Stimulated activated CD4-positive, alpha-beta T cell treated with anti-CD3 and anti-CD28 coated beads, Interleukin-1b, Interleukin-23, amount 100 ng/mL, for 24 hours (primary cell): ENCODE results near the gene ALDOA.
"Not testable (repeated sequence)": the region's sequence is repeated elsewhere in the genome, so short reads cannot be mapped to it uniquely, and the experiment has no call there.

Experiments
- DNase-seq, 4 experiments: peaks; one replicate each; pipeline ENCODE4 v3.0.0-alpha.2; 2020; ENCODE audit warnings: low read depth in 4 of 4, low spot score in 1 of 4

ALDOA gene

DNA sequence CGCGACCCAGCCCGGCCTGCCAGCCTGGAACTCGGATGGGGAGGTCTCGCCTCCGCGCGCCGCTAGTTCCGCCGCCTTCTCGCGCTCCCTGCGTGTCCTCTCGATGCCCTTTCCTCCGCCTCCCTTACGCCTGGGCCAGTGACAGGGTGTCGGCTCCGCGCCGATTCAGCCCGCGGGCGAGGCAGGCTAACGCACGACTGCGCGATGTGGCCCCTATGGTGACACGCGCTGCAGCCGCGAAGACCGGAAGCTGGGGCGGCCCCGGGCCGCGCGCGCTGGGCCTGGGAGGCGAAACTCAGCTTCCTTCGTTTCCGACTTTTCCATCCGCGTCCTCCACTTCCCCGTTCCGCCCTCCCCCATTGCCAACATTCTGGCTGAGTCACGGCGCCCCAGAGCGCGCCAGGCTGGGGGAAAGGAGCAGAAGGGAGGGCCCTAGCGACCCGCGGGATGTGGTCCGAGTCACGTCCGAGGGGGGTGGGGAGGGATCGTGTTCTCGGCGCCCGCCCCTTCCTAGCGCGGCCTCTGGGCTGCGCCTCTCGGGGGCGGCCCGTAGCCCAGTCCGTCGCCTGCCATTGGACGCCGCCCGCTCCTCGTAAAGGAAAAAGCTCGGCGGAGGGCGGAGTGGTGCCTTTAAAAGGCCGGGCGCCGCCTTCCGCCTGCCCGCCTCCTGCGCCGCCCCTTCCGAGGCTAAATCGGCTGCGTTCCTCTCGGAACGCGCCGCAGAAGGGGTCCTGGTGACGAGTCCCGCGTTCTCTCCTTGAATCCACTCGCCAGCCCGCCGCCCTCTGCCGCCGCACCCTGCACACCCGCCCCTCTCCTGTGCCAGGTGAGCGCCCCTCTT, at the start of gene ALDOA:
Gene ALDOA, plus strand, starts transcription at position 659 of the 841 bp plus-strand sequence. CDS start 1,138 bp downstream, outside the sequence.
- DNase-seq = peak; percentile 85 to 99 (median 92)

DNA sequence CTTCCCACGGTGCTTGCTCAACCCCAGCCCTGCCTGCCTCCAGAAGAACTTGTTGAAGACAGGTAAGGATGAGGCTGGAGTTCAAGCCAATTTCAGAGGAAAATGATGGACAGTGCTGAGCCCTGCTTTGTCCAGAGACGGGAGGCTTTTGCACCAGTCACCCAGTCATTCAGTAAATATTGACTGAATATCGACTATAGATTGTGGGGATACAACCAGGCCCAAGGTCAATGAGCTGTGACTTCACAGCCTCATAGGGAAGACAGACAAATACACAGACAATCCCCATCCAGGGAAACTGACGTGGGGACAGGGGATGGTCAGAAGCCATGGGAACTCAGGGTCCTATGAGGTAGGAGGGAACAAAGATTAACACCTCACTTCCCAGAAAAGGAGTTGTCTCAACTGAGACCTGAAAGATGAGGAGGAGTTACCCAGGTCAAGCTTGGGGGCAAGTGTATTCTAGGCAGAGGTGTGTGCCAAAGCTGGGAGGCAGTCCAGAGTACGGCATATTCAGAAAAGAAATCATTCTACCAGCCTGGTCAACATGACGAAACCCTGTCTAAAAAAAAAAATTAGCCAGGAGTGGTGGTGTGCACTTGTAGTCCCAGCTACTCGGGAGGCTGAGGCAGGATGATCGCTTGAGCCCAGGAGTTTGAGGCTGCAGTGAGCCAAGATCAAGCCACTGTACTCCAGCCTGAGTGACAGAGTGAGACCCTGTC, 48.8 kb upstream of the ALDOA start:
- DNase-seq = no peak

DNA sequence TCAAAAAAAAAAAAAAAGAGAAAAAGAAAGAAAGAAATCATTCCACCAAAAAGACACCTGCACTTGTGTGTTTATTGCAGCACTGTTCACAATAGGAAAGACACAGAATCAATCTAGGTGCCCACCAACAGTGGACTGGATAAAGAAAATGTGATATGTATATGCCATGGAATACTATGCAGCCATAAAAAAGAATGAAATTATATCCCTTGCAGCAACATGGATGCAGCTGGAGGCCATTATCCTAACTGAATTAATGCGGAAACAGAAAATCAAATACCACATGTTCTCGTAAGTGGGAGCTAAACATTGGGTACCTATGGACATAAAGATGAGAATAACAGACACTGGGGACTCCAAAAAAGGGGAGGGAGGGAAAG, 48.3 kb upstream of the ALDOA start:
- no peak for DNase-seq

DNA sequence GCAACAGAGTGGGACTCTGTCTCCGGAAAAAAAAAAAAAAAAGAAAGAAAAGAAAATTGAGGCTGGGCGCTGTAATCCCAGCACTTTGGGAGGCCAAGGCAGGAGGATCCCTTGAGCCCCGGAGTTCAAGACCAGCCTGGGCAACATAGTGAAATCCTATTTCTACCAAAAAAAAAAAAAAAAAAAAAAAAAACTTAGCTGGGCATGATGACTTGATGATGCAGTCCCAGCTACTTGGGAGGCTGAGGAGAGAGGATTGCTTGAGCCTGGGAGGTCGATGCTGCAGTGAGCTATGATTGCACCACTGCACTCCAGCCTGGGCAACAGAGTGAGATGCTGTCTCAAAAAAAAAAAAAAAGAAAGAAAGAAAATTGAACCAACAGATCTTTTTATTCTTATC, 47.6 kb upstream of the ALDOA start:
- not testable (repeated sequence) for DNase-seq

DNA sequence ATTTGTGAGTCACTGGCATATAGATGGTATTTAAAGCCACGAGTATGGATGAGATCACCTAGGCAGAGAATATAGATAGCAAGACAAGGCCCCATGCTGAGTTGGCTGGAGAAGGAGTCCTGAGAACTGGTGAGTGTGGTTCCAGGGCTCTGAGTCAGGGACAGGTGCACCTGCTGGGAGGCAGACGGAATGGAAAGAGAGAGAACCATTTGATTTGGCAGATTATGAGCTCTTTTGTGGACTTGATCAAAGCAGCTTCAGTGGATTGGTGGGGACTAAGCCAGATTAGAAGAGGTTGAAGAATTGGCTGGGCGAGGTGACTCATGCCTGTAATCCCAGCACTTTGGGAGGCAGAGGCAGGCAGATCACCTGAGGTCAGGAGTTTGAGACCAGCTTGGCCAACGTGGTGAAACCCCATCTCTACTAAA, 46.8 kb upstream of the ALDOA start:
- DNase-seq = no peak

DNA sequence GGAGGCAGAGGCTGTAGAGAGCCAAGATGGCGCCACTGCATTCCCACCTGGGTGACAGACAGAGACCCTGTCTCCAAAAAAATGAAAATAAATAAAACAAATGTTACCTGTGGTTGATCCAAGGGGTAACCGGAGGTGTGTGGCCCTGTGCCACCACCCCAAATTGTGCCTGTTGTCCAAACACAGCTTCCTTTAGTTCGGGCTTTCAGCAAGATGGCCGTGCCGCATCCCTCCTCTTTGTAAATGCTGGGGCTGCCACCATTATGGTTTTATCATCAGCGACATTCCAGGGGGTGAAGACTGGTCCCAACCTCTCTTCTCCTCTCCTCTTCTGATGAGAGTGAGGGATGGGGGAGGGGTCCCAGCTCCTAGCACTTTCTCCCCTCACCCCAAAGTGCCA, 42.7 kb upstream of the ALDOA start, which contains the start of gene C16orf92:
Gene C16orf92, plus strand, starts transcription at position 312 of the 400 bp plus-strand sequence. CDS start 143 bp downstream, outside the sequence.
- DNase-seq = no peak

DNA sequence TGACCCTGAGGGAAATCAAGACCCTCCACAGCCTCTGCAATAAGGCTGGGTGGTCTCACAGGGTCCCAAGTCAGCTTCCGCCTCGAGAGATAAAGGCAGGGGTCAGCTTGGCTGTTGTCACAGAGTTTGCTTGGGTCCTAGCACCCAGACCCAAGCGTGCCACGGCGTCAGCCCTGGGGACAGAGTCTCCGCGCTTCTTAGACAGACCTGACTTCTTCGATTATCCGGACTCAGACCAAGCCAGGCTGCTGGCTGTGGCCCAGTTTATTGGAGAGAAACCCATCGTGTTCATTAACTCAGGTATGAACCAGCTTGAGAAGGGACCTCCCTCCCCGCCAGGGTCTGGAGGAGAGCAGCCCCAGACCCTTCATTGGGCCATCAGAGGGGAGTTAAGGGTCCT, 42.0 kb upstream of the ALDOA start:
- DNase-seq = no peak

DNA sequence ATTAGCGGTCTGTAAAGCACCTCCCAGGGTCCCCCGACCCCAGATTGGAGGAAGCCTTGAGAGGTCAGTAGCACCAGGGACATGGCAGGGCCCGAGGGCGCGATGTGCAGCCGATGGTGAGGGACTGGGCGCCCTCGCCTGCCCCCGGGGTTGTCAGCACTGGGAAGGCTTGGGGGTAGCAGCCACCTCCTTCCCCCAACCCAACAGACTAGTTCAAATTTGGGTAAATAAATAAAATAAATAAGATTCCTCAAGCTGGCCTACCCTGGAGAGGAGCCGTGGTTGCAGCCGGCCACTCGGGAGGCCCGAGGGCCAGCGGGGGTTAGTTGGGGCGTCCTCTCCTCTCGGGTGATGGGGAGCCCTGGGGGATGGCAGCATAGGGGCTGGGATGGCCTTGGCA, 41.1 kb upstream of the ALDOA start:
- DNase-seq = no peak

DNA sequence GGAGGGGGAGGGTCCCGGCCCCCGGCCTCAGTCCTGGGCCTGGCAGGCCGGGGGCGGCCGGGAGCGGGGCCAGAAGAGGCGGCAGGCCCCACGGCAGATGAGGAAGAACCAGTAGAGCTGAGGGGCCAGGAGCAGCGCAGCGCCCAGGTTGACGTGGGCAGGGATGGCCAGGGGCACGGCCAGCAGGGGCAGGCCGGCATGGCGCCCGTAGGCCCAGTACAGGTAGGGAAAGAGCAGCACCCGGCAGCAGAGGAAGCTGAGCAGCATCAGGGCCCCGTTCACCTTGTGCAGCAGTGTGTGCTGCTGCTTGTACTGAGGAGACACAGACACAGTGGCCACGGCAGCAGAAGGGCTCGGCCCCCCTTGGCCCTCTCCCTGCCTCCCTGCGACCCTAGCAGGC, 40.4 kb upstream of the ALDOA start:
- no peak for DNase-seq

DNA sequence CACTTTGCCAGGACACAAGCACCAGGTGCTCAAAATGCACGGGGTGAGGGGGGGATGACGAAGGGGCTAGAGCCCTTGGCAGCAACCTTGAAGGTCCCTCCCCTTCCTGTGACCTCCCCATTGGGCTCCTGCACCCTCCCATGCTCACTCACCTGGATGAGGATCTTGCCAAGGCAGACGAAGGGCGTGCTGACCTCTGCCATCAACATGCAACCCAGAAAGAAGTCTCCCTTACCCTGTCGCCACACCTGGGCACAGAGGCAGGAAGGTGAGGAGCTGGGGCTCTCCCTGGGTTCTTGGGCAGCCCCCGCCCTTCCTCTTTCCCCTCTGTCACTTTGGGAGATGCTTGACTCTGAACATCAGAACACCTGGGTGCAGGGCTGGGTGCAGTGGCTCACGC, 40.0 kb upstream of the ALDOA start:
- no peak for DNase-seq

DNA sequence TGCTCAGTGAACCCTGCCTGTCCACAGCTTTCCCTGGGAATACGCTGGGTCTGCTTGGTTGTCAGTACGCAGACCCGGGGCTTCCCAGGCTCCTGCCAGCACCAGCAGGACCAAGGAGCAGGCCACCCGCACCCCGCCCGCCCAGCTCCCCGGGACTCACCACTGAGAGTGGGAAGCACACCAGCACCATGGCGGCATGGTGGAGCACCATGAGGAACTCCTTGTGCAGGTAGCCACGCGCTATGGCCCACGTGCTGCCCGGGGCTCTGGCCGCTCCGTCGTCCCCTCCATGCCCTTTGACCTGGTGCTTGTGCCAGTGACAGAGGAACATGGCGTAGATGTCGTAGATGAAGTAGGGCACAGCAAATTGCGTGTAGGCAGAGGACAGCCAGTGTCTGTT, 39.1 kb upstream of the ALDOA start:
- DNase-seq = no peak

DNA sequence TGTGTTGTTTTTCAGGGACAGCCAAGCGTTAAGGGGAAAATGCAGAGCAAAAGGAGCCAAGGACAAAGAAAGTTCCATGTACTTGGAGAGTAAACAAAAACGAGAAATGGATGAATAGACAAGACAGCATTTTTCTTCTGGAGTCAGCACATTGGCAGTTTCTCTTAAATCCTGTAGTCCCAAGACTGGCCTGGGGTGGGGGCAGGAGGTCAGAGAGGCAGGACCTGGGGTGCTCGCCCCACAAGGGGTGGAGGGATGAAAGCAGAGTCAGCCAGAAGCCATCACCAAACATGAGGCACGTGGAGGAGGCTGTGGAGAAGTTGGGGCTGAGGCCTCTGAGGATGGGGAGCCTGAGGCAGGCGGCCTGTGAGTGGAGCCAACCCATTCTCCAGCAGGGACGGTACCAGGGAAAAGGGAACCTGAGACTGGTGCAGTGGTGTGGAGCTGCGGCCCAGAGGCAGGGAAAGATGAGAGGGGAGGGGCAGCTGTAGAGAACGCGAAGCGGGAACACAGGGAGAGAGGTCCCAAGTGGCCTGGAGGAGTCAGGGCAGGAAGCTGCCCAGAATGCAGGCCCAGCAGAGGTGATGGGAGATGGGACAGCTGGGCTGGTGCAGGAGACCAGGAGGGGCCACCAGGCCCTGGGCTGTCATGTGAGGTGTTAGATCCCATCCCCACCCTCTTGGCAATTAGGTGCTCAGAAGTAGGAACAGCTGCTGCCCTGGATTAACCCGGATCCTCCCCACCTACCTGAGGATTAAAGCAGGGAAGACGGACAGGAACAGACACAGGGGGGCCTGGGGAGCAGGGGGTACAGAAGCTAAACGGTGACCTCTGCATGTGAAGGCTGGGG, 37.7 kb upstream of the ALDOA start:
- DNase-seq = no peak

DNA sequence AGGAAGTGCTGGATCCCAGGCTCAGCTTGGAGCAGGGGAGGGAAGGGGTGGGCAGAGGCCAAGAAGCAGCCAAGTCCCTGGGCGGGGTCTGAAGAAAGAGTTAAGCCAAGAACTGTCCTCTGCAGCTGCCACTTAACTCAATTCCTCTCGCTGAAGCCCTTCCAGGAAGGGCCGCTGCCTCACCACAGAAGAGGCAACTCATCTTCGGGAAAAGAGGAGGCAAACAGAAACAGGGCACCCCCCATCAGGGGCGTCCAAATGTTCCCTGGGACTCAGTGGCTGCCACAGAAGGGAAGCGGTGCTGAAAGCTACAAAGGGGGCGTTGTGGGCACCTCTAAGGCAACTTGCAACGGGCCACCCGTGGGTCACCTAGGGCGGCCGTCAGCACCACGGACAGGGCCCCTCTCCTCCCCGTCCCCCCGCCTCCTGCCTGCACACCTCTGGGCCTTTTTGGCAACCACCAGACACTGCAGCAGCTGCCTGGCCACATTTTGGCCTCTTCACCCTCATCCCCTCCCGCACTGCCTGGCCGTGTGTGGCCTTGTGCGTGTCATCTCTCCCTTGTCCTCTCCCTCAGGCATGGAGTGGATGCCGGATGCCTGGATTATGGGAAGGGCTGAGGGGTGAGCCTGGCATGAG, 37.0 kb upstream of the ALDOA start:
- DNase-seq = no peak

DNA sequence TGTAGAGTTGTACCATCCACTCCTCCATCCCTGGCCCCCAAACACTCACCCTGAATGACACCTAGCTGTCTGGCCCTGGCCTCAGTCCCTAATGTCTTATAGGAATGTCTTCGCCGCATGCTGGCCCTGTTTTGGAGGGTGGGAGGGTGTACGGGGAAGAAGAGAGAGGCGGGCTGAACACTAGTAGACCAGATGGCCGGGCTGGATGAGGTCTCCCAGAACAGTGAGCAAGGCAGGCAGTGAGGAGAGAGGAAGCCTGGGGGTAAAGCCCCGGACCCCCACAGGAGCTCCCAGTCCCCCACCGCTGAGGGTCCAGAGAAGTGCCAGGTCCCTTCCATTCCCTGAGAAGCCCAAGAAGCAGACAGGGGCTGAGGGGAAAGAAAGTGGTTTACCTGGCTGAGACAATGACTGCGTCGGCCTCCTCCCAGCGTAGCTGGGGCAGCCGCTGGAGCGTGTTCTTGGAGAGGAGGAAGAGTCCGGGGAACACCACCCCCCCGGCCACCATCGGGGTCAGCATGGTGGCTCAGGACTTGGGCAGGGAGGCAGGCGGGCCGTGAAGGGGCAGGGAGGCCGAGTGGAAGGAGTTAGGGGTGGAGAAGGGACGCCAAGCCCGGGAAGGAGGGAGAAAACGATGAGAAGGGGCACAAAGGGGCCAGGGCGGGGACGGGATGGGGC, 35.4 kb upstream of the ALDOA start:
- no peak for DNase-seq

DNA sequence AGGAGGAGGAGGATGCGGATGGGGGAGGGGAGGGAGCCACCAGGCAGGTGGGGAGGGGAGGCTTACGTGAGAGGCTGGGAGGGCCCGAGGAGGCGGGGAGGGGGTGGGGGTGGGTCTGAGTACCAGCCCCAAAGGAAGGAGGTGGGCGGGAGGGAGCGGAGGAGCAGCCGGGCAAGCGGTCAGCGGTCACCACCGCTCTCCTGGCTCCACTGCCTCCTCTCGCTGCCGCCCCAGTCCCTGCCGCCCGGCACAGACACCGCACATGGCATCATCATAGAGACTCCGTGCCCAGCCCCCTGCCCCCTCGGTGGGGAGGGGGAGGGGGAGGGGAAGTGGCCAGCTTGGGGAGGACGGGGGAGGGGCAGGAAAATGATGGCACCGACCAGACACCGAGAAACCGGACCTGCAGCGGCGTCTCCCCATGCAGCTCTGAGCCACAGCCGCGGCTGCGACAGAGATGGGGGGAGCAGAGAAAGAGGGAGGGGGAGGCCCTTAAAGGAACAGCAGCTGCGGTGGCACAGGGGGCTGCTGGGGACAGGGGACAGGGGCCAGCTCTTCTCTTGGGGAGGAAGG, 34.6 kb upstream of the ALDOA start, which contains the start of gene TLCD3B:
Gene TLCD3B, minus strand, starts transcription at position 431 of the 573 bp plus-strand sequence. CDS start 744 bp downstream, outside the sequence.
- DNase-seq = no peak

DNA sequence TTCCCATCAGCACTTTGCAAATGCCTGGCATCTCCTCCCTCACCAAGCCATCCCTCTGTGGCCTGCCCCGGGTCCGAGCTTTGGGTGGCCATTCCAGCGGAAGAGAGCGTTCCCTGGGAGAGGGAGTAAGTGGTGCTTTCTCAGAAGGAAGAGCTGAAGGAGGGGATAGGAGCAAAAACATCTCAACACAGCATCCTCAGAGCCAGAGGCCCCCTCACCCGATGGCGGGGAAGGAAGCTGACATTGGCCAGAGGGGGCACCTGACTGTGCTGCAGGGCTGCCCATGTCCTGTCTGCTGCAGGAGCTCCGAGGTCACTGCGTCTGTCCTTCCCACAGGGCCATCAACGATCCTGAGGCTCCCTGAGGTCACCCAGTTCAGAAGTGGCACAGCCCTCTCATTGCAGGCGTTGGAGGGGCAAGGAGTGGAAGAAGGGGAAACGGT, 34.1 kb upstream of the ALDOA start:
- no peak for DNase-seq

DNA sequence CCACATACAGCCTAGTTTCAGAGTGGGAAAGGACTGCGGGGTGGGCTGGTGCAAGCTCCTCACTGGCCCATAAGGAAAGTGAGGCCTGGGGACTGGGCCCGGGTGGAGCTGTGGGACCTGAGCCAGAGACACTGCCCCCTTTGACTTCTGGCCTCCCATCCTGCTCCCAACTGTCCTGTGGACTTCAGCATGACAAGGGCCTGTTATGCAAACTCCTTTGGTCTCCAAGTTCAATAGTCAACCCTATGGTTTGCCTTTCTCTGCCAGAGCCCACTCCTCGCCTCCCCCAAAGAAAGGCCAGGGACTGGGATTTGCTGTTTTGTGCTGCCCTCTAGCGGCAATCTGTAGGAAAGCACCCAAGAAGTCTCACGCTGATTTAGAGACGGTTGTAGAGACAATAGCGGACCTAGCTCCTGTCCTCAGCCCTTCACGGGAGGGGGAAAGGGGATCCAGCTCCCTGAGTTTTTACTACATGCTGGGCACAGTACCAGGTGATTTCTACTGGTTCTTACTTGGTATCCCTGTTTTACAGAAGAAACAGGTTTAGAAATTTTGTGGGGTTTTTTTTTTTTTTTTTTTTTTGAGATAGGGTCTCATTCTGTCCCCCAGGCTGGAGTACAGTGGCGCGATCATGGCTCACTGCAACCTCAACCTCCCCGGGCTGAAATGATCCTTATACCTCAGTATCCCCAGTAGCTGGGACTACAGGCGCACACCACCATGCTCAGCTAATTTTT, 33.3 kb upstream of the ALDOA start:
- peak in 2 of 4 experiments; percentile 42 to 55 for DNase-seq

DNA sequence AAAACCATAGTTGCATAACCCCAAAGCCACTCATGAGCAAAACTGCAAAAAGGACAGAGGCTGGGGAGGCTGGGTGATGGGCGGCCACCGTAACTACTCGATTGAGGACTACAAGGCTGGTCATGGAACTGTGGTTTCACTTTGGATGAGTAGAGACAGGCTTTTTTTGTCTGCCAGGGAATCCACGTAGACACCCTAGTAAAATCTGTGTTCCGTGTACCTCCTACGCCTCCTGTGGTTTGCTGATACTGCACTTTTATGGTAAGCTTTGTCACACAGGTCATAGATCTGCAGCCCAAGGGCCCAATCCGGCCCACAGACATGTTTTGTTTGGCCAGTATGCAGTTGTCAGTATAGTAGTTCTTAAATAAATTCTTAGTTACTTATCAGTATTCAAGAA, 32.3 kb upstream of the ALDOA start:
- DNase-seq = no peak

DNA sequence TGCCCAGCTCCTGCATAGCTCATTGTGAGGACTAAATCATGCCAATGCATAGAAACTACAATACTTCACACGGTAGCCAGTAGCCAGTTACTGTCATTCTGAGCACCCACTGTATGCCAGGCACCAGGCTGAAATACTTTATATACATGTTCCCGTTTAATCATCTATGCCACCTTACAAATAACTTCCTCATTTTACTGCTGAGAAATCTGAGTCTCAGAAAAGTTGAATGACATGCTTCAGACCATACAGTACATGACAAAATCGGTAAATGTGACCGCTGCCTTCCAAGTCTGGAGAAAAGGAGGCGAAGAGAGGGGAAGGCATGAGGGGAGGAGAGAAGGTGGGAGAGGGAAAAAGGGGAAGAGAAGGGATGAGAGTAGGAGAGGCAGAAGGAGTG, 25.3 kb upstream of the ALDOA start:
- DNase-seq = no peak
